Dendritic cell treated with granulocyte-macrophage colony-stimulating factor and Interleukin-4, amounts not matched to agents 40 ng/mL and 50 ng/mL, for 4 days (primary cell): Measurements from ENCODE around the gene LMAN2L.

Experiments used
- H3K27ac Mint-ChIP-seq: one replicate; pipeline ENCODE4 v1.8.0; 2022; ENCODE audit warnings: mild to moderate bottlenecking, mixed read lengths
- H3K27me3 Mint-ChIP-seq: one replicate; pipeline ENCODE4 v1.8.0; 2022; ENCODE audit warnings: mild to moderate bottlenecking, mixed read lengths
- H3K36me3 Mint-ChIP-seq: one replicate; pipeline ENCODE4 v1.8.0; 2022; ENCODE audit warnings: low read depth, mixed read lengths
- H3K4me1 Mint-ChIP-seq: one replicate; pipeline ENCODE4 v1.8.0; 2022; ENCODE audit warnings: low read depth, mixed read lengths
- H3K4me3 Mint-ChIP-seq: one replicate; pipeline ENCODE4 v1.8.0; 2022; ENCODE audit warnings: mild to moderate bottlenecking, moderate library complexity, mixed read lengths
- H3K9me3 Mint-ChIP-seq: one replicate; pipeline ENCODE4 v1.8.0; 2022; ENCODE audit warnings: mixed read lengths
- intact Hi-C: fragments of 100-400 bp; cut with micrococcal nuclease; formaldehyde crosslinking; loops from one replicate; pipeline ENCODE4 v1.15.0; 2022

Gene LMAN2L

GRCh38 chr2:96767135-96767871, 27.4 kb upstream of the LMAN2L start:
- Mint-ChIP-seq H3K27me3 (no peaks in the 10 kb centered on the region), H3K4me3 (no peak overlapping the region), H3K36me3 (peaks cover 48% of the 10 kb centered on the region), H3K9me3 (no peaks in the 10 kb centered on the region), H3K4me1 (peaks cover 86% of the 10 kb centered on the region), H3K27ac (no peak overlapping the region)
- intact Hi-C loops = no loop called here

DNA sequence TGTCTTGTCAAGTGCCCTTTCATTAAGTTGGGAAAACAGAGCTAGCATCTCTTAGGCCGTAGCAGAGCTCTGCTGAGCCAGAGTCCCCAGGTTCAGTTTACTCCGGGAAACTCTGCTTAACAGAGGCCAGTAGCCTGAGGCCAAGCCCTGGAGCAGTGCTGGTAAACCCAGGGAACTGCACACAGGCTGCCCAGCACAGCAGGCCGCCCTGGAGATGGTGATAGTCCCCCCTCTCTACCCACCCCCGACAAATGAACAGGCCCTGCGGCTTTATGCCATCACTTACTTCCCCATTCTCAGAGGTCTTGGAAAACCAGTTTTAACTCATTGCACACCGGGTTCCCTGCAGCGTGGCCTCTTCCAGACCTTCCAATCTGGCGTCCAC, 24.4 kb upstream of the LMAN2L start:
- H3K9me3 Mint-ChIP-seq = no peaks in the 10 kb centered on the region
- peaks cover 95% of the 10 kb centered on the region for H3K4me1 Mint-ChIP-seq
- intact Hi-C loops = loop anchor here (5.0 kb wide), 3 partner anchors 53 to 227 kb away; partner anchors contain the start of genes ARID5A, CNNM3 and KANSL3

GRCh38 chr2:96763511-96764252, 23.8 kb upstream of the LMAN2L start:
- intact Hi-C loops = loop anchor here (5.0 kb wide), 3 partner anchors 54 to 226 kb away; partner anchors contain the start of genes ARID5A, CNNM3 and KANSL3
- peaks cover 93% of the 10 kb centered on the region for H3K4me1 Mint-ChIP-seq
- H3K27me3 Mint-ChIP-seq = no peaks in the 10 kb centered on the region
- H3K36me3 Mint-ChIP-seq = peaks cover 29% of the 10 kb centered on the region
- peak overlapping the region; percentile 87 for H3K4me3 Mint-ChIP-seq
- peak overlapping the region; percentile 72 for H3K27ac Mint-ChIP-seq
- H3K9me3 Mint-ChIP-seq = no peaks in the 10 kb centered on the region

More for the DNA sequence above, 24.4 kb upstream of the LMAN2L start:
- peaks cover 30% of the 10 kb centered on the region for H3K36me3 Mint-ChIP-seq
- H3K27ac Mint-ChIP-seq = peak overlapping the region; percentile 72
- no peaks in the 10 kb centered on the region for H3K27me3 Mint-ChIP-seq
- H3K4me3 Mint-ChIP-seq = peak overlapping the region; percentile 87

- Mint-ChIP-seq H3K36me3 (peaks cover 22% of the 10 kb centered on the region), H3K4me3 (peak overlapping the region; percentile 87), H3K4me1 (peaks cover 83% of the 10 kb centered on the region), H3K27me3 (no peaks in the 10 kb centered on the region), H3K9me3 (no peaks in the 10 kb centered on the region), H3K27ac (peak overlapping the region; percentile 72)
- intact Hi-C loops = loop anchor here (5.0 kb wide), 3 partner anchors 55 to 225 kb away; partner anchors contain the start of genes ARID5A, CNNM3 and KANSL3
These were observed 22.9 kb upstream of the LMAN2L start for GRCh38 chr2:96762529-96763311.

DNA sequence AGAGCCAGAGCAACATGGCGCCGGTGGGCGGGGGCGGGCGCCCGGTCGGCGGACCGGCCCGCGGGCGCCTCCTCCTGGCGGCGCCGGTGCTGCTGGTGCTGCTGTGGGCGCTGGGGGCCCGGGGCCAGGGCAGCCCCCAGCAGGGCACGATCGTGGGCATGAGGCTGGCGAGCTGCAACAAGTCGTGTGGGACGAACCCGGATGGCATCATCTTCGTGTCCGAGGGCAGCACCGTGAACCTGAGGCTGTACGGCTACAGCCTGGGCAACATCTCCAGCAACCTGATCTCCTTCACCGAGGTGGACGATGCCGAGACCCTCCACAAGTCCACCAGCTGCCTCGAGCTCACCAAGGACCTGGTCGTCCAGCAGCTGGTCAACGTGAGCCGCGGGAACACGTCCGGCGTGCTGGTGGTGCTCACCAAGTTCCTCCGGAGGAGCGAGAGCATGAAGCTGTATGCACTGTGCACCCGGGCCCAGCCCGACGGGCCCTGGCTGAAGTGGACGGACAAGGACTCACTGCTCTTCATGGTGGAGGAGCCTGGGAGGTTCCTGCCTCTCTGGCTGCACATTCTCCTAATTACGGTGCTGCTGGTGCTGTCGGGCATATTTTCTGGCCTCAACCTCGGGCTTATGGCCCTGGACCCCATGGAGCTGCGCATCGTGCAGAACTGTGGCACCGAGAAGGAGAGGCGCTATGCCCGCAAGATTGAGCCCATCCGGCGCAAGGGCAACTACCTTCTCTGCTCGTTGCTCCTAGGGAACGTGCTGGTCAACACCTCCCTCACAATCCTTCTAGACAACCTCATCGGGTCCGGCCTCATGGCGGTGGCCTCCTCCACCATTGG, 21.3 kb upstream of the LMAN2L start:
- Mint-ChIP-seq H3K4me1 (peaks cover 68% of the 10 kb centered on the region), H3K27ac (peak overlapping the region; percentile 84), H3K36me3 (peaks cover 7% of the 10 kb centered on the region), H3K27me3 (peaks cover 2% of the 10 kb centered on the region), H3K9me3 (no peaks in the 10 kb centered on the region), H3K4me3 (peak overlapping the region; percentile 87)
- intact Hi-C loops = loop anchor here (1.0 to 5.0 kb wide), 4 partner anchors 21 to 224 kb away; partner anchors contain the start of genes ARID5A, CNNM3, KANSL3 and LMAN2L

- Mint-ChIP-seq H3K36me3 (peaks cover 5% of the 10 kb centered on the region), H3K4me1 (peaks cover 61% of the 10 kb centered on the region), H3K4me3 (peak within 1 kb of the TSS; percentile 87), H3K27ac (peak within 1 kb of the TSS; percentile 84), H3K9me3 (no peaks in the 10 kb centered on the region), H3K27me3 (peaks cover 2% of the 10 kb centered on the region)
- intact Hi-C loops = loop anchor here (1.0 to 5.0 kb wide), 4 partner anchors 20 to 223 kb away; partner anchors contain the start of genes ARID5A, CNNM3, KANSL3 and LMAN2L
These were observed 20.4 kb upstream of the LMAN2L start, which contains the start of gene CNNM4 for GRCh38 chr2:96760036-96760985. Gene CNNM4 (plus strand): TSS chr2:96760902. CDS start chr2:96761000, 98 bp downstream.

- peaks cover 54% of the 10 kb centered on the region for H3K4me1 Mint-ChIP-seq
- peaks cover 2% of the 10 kb centered on the region for H3K27me3 Mint-ChIP-seq
- peaks cover 5% of the 10 kb centered on the region for H3K36me3 Mint-ChIP-seq
- intact Hi-C loops = no loop called here
- H3K9me3 Mint-ChIP-seq = no peaks in the 10 kb centered on the region
- no peak overlapping the region for H3K27ac Mint-ChIP-seq
- H3K4me3 Mint-ChIP-seq = no peak overlapping the region
These were observed 19.7 kb upstream of the LMAN2L start for GRCh38 chr2:96759548-96759947.

- Mint-ChIP-seq H3K27ac (no peak overlapping the region), H3K4me3 (no peak overlapping the region), H3K9me3 (no peaks in the 10 kb centered on the region), H3K27me3 (peaks cover 2% of the 10 kb centered on the region), H3K4me1 (peaks cover 48% of the 10 kb centered on the region), H3K36me3 (peaks cover 5% of the 10 kb centered on the region)
- intact Hi-C loops = no loop called here
These were observed 19.1 kb upstream of the LMAN2L start for GRCh38 chr2:96758987-96759386.

DNA sequence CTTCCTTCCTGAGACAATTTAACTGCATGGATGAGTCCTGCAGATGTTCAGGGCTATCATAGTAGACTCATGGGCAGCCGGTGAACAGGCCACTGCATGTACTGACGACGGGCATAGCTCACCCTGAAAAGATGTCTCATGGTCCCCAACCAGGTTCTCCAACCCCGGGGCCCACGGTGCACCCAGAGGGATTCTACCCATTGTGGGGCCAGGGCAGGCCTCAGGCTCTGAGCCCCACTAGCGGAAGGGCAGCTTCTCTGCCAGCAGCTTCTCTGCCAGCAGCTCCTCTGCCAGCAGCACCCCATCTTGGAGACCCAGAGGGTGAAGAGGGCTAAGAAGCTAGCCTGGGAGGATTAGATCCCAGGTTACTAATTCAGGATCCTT, 17.6 kb upstream of the LMAN2L start:
- H3K9me3 Mint-ChIP-seq = no peaks in the 10 kb centered on the region
- H3K27ac Mint-ChIP-seq = no peak overlapping the region
- peaks cover 2% of the 10 kb centered on the region for H3K27me3 Mint-ChIP-seq
- no peaks in the 10 kb centered on the region for H3K36me3 Mint-ChIP-seq
- intact Hi-C loops = no loop called here
- H3K4me1 Mint-ChIP-seq = peaks cover 33% of the 10 kb centered on the region
- H3K4me3 Mint-ChIP-seq = no peak overlapping the region

- Mint-ChIP-seq H3K36me3 (no peaks in the 10 kb centered on the region), H3K27ac (no peak overlapping the region), H3K27me3 (peaks cover 2% of the 10 kb centered on the region), H3K4me3 (no peak overlapping the region), H3K4me1 (peaks cover 28% of the 10 kb centered on the region), H3K9me3 (no peaks in the 10 kb centered on the region)
- intact Hi-C loops = no loop called here
These were observed 17.1 kb upstream of the LMAN2L start for GRCh38 chr2:96756788-96757476.

DNA sequence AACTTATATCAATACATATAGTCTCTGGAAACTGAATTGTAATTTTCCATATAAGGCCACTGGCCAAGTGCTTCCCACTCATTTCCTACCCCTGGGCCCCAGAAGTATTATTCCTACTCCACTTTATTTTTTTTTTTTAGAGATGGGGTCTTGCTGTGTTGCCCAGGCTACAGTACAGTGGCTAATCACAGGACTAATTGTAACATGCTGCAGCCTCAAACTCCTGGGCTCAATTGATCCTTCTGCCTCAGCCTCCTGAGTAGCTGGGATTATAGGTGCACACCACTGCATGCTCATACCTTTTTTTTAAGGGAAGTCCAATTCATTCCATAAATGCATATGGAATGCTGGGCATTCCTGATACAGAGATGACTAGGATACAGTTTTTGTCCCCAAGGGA, 14.5 kb upstream of the LMAN2L start:
- Mint-ChIP-seq H3K4me3 (no peak overlapping the region), H3K4me1 (peaks cover 4% of the 10 kb centered on the region), H3K27me3 (peaks cover 12% of the 10 kb centered on the region), H3K9me3 (no peaks in the 10 kb centered on the region), H3K27ac (no peak overlapping the region), H3K36me3 (no peaks in the 10 kb centered on the region)
- intact Hi-C loops = no loop called here
